IPS-15b (cell line): Measurements from ENCODE around the gene KIRREL2.
"Not testable (repeated sequence)": the region's sequence is repeated elsewhere in the genome, so short reads cannot be mapped to it uniquely, and the experiment has no call there.

Experiments
- H3K27me3 ChIP-seq: one replicate; pipeline ENCODE4 v1.6.1; 2013; ENCODE audit warnings: low read length; ENCODE audit not compliant: control insufficient read depth, insufficient read depth
- H3K36me3 ChIP-seq: one replicate; pipeline ENCODE4 v1.6.1; 2013; ENCODE audit warnings: low read length; ENCODE audit not compliant: control insufficient read depth, insufficient read depth
- H3K4me1 ChIP-seq: one replicate; pipeline ENCODE4 v1.6.1; 2013; ENCODE audit warnings: mild to moderate bottlenecking, low read length; ENCODE audit not compliant: control insufficient read depth, insufficient read depth
- H3K4me3 ChIP-seq: one replicate; pipeline ENCODE4 v1.5.1; 2013; ENCODE audit warnings: low read depth, low read length
- H3K9ac ChIP-seq: one replicate; pipeline ENCODE4 v1.6.1; 2013; ENCODE audit warnings: low read depth, mild to moderate bottlenecking, low read length
- H3K9me3 ChIP-seq: one replicate; pipeline ENCODE4 v1.6.1; 2013; ENCODE audit warnings: mild to moderate bottlenecking, low read length; ENCODE audit not compliant: control insufficient read depth, insufficient read depth

Gene KIRREL2

GRCh38 chr19:35891819-35892218 lies 35.1 kb downstream of the KIRREL2 start:
- not testable (repeated sequence) for H3K4me3 ChIP-seq, H3K9me3 ChIP-seq, H3K4me1 ChIP-seq, H3K9ac ChIP-seq, H3K27me3 ChIP-seq
- peaks cover 49% of the 10 kb centered on the region for H3K36me3 ChIP-seq

GRCh38 chr19:35894342-35894741 lies 37.6 kb downstream of the KIRREL2 start:
- Histone ChIP-seq H3K4me3 (no peak overlapping the region), H3K9me3 (no peaks in the 10 kb centered on the region), H3K4me1 (no peaks in the 10 kb centered on the region), H3K27me3 (no peaks in the 10 kb centered on the region), H3K9ac (no peak overlapping the region), H3K36me3 (peaks cover 41% of the 10 kb centered on the region)

- Histone ChIP-seq H3K9me3 (no peaks in the 10 kb centered on the region), H3K4me1 (no peaks in the 10 kb centered on the region), H3K27me3 (no peaks in the 10 kb centered on the region), H3K4me3 (no peak overlapping the region), H3K36me3 (peaks cover 31% of the 10 kb centered on the region), H3K9ac (no peak overlapping the region)
Measured at GRCh38 chr19:35895911-35896642, 39.4 kb downstream of the KIRREL2 start.

- Histone ChIP-seq H3K9me3 (no peaks in the 10 kb centered on the region), H3K27me3 (no peaks in the 10 kb centered on the region), H3K4me1 (no peaks in the 10 kb centered on the region), H3K4me3 (no peak overlapping the region), H3K36me3 (peaks cover 30% of the 10 kb centered on the region), H3K9ac (no peak overlapping the region)
Measured at GRCh38 chr19:35896643-35897040, 39.9 kb downstream of the KIRREL2 start.

- H3K9ac ChIP-seq, result no peak overlapping the region
- peaks cover 27% of the 10 kb centered on the region for H3K36me3 ChIP-seq
- peaks cover 3% of the 10 kb centered on the region for H3K27me3 ChIP-seq
- H3K4me3 ChIP-seq, result no peak overlapping the region
- no peaks in the 10 kb centered on the region for H3K9me3 ChIP-seq
- H3K4me1 ChIP-seq, result peaks cover 5% of the 10 kb centered on the region
Measured at GRCh38 chr19:35897706-35898451, 41.2 kb downstream of the KIRREL2 start.

GRCh38 chr19:35898499-35898809 lies 41.7 kb downstream of the KIRREL2 start:
- H3K4me1 ChIP-seq, result peaks cover 5% of the 10 kb centered on the region
- peak overlapping the region; percentile 47 for H3K9ac ChIP-seq
- peaks cover 27% of the 10 kb centered on the region for H3K36me3 ChIP-seq
- H3K4me3 ChIP-seq, result peak overlapping the region; percentile 91
- H3K27me3 ChIP-seq, result peaks cover 3% of the 10 kb centered on the region
- H3K9me3 ChIP-seq, result no peaks in the 10 kb centered on the region

- H3K9me3 ChIP-seq, result no peaks in the 10 kb centered on the region
- H3K9ac ChIP-seq, result peak overlapping the region; percentile 88
- peaks cover 5% of the 10 kb centered on the region for H3K4me1 ChIP-seq
- H3K36me3 ChIP-seq, result peaks cover 24% of the 10 kb centered on the region
- H3K27me3 ChIP-seq, result peaks cover 3% of the 10 kb centered on the region
- H3K4me3 ChIP-seq, result peak overlapping the region; percentile 91
Measured at GRCh38 chr19:35899547-35900214, 43.0 kb downstream of the KIRREL2 start.

GRCh38 chr19:35901055-35901644 lies 44.4 kb downstream of the KIRREL2 start:
- H3K9me3 ChIP-seq, result no peaks in the 10 kb centered on the region
- peaks cover 19% of the 10 kb centered on the region for H3K36me3 ChIP-seq
- peak overlapping the region; percentile 91 for H3K4me3 ChIP-seq
- H3K27me3 ChIP-seq, result peaks cover 3% of the 10 kb centered on the region
- H3K4me1 ChIP-seq, result peaks cover 5% of the 10 kb centered on the region
- no peak overlapping the region for H3K9ac ChIP-seq

- Histone ChIP-seq H3K4me1 (peaks cover 8% of the 10 kb centered on the region), H3K36me3 (peaks cover 11% of the 10 kb centered on the region), H3K9me3 (no peaks in the 10 kb centered on the region), H3K9ac (no peak within 1 kb of the TSS), H3K4me3 (peak within 1 kb of the TSS; percentile 66), H3K27me3 (peaks cover 3% of the 10 kb centered on the region)
Measured at GRCh38 chr19:35901854-35902661, 45.3 kb downstream of the KIRREL2 start, which contains the start of gene HCST. TSS of gene HCST (plus strand) at chr19:35902529. CDS start at chr19:35902594, 65 bp downstream.

GRCh38 chr19:35902870-35903475 lies 46.3 kb downstream of the KIRREL2 start:
- Histone ChIP-seq H3K36me3 (peaks cover 5% of the 10 kb centered on the region), H3K4me1 (peaks cover 12% of the 10 kb centered on the region), H3K9ac (no peak overlapping the region), H3K4me3 (peak overlapping the region; percentile 66), H3K27me3 (peaks cover 3% of the 10 kb centered on the region), H3K9me3 (no peaks in the 10 kb centered on the region)
